GM12878 (cell line): ENCODE results near the gene SNX32. TPM values are rescaled to one million over a fixed set of nuclear protein-coding genes. Genes with fewer than 3 reads are reported as not detected.
A peak's percentile ranks its signal among the peaks of the same experiment; 100 is the strongest.

Source experiments
- ATF2 ChIP-seq: IDR thresholded peaks from 2 replicates; pipeline ENCODE4 v1.6.1; 2012; ENCODE audit warnings: low read length, inconsistent platforms
- BRCA1 ChIP-seq: IDR thresholded peaks from 2 replicates; pipeline ENCODE4 v1.6.1; 2011; ENCODE audit warnings: low read depth, low read length, improper control_type of control experiment
- EGR1 ChIP-seq, 2 experiments: IDR thresholded peaks; 1 replicate in 1 of 2; 2 replicates in 1 of 2; pipeline ENCODE4 v1.6.1; 2011 to 2012; ENCODE audit warnings: low read depth in 2 of 2, low read length in 2 of 2, borderline replicate concordance in 1 of 2, mild to moderate bottlenecking in 1 of 2, moderate library complexity in 1 of 2
- MTA3 ChIP-seq: IDR thresholded peaks from 2 replicates; pipeline ENCODE4 v1.6.1; 2012; ENCODE audit warnings: low read length, inconsistent platforms, borderline replicate concordance
- POLR2A ChIP-seq: IDR thresholded peaks from 2 replicates; pipeline ENCODE4 v1.6.1; 2011; ENCODE audit warnings: low read depth, mild to moderate bottlenecking, low read length
- RUNX3 ChIP-seq: IDR thresholded peaks from 2 replicates; pipeline ENCODE4 v1.6.1; 2012; ENCODE audit warnings: low read length, inconsistent platforms
- TARDBP ChIP-seq: IDR thresholded peaks from 2 replicates; pipeline ENCODE4 v1.6.1; 2016; ENCODE audit warnings: borderline replicate concordance
- ZBTB33 ChIP-seq: fragments of 450-650 bp; IDR thresholded peaks from 2 replicates; pipeline ENCODE4 v1.6.1; 2017; ENCODE audit warnings: mild to moderate bottlenecking
- polyA plus RNA-seq, 11 experiments: library from polyadenylated mRNA; depleted of rRNA in 4 of 11; unstranded in 6 of 11; stranded (reverse) in 5 of 11; fragments of >200 nt; fragmentation: Nextera tagmentation in 4 of 11; fragmentation: Illumina TruSeq in 1 of 11; extraction: Ambion mirVana in 4 of 11; extraction: Trizol in 1 of 11; gene quantifications; 1 replicate in 1 of 11; 2 replicates in 10 of 11; pipeline versions ENCODE4 v1.2.1 to v1.2.3, GENCODE V29; 2011 to 2016; ENCODE audit warnings: inconsistent platforms in 2 of 11, missing spikeins in 2 of 11, low read depth in 1 of 11
- total RNA-seq, 4 experiments: library from RNA; depleted of rRNA in 3 of 4; stranded (reverse); fragments of >200 nt in 3 of 4; fragmentation: Illumina TruSeq in 1 of 4; extraction: Trizol in 1 of 4; gene quantifications; 2 replicates each; pipeline versions ENCODE4 v1.2.1 to v1.2.3, GENCODE V29; 2013 to 2021

The SNX32 gene
- total and polyA plus RNA-seq, 10 of the 15 experiments (the other 5 are each of a cell fraction or from before 2014, with no cell fraction given) = 0.04 to 1.5 (median 0.11) TPM; not detected in 1

- TF ChIP-seq TARDBP (no peak), BRCA1 (no peak), ZBTB33 (no peak), POLR2A (peak; percentile 8; the same call in 1 of the 2 replicates), EGR1 (IDR thresholded peaks at IDR 0.05; ENCODE audit: borderline replicate concordance in 1 of 2, low read depth in 2 of 2, low read length in 2 of 2) (no peak), ATF2 (no peak), RUNX3 (0 out of 2 replicates have a peak, but pooled peaks have one; percentile 40), MTA3 (0 out of 2 replicates have a peak, but pooled peaks have one; percentile 20)
Measured at GRCh38 chr11:65870706-65871681, 37.2 kb downstream of the SNX32 start (continued).
